Endothelial cell (in vitro differentiated cells): ENCODE measurements around the gene IFT80. TPM values are rescaled to one million over a fixed set of nuclear protein-coding genes. Genes with fewer than 3 reads are reported as not detected.
"Not testable (repeated sequence)": the region's sequence is repeated elsewhere in the genome, so short reads cannot be mapped to it uniquely, and the experiment has no call there.

Experiments used
- DNase-seq: peaks from one replicate; pipeline ENCODE4 v3.0.0; 2021; ENCODE audit warnings: low spot score
- H3K27ac Mint-ChIP-seq: one replicate; pipeline ENCODE4 v1.8.0; 2021; ENCODE audit warnings: mixed read lengths, inconsistent platforms; ENCODE audit not compliant: unreplicated experiment
- H3K27me3 Mint-ChIP-seq: one replicate; pipeline ENCODE4 v1.8.0; 2021; ENCODE audit warnings: mild to moderate bottlenecking, moderate library complexity, mixed read lengths, inconsistent platforms; ENCODE audit not compliant: unreplicated experiment
- H3K36me3 Mint-ChIP-seq: one replicate; pipeline ENCODE4 v1.8.0; 2021; ENCODE audit warnings: mild to moderate bottlenecking, low read depth, mixed read lengths, inconsistent platforms; ENCODE audit not compliant: unreplicated experiment
- H3K4me1 Mint-ChIP-seq: one replicate; pipeline ENCODE4 v1.8.0; 2021; ENCODE audit warnings: mild to moderate bottlenecking, mixed read lengths, inconsistent platforms; ENCODE audit not compliant: unreplicated experiment
- H3K4me3 Mint-ChIP-seq: one replicate; pipeline ENCODE4 v1.8.0; 2021; ENCODE audit warnings: mild to moderate bottlenecking, mixed read lengths, inconsistent platforms; ENCODE audit not compliant: unreplicated experiment
- H3K9me3 Mint-ChIP-seq: one replicate; pipeline ENCODE4 v1.8.0; 2021; ENCODE audit warnings: mixed read lengths, inconsistent platforms; ENCODE audit not compliant: unreplicated experiment
- total RNA-seq: library from RNA; stranded (reverse); fragmentation: NEBNext Ultra II Directional; extraction: Animal tissue kit (Norgen Biotek cat#: 25700); gene quantifications from one replicate; pipeline ENCODE4 v1.2.1, GENCODE V29; 2021; ENCODE audit not compliant: unreplicated experiment
- TF ChIP-seq, protein P1 (sequence below): fragments of 200-600 bp; sonication (generic); IDR thresholded peaks from one replicate; pipeline ENCODE4 v1.5.0; 2021; ENCODE audit warnings: antibody characterized with exemption; ENCODE audit not compliant: unreplicated experiment

IFT80 gene
- total RNA-seq, 1 donor from 2014 or later, result 33.2 TPM

DNA sequence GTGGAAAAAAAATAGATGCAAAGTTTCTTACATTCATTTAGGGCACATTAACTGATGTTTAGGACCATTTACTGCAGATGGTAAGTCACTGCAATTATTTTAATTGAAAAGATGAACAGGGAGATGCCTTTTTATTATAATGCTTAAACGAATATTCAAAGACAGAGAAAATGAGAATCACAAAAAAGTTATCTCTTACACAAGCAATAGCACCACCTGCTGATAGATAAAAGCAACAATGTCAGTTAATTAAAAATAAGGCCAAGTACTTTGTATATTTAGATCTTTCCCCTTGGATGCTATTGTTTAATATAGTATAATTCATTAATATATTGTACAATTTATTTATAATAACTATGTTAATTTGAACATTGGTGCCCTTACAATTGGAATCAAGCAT lies 55.9 kb downstream of the IFT80 start:
- peaks cover 12% of the 10 kb centered on the region for H3K4me1 Mint-ChIP-seq
- no peaks in the 10 kb centered on the region for H3K27me3 Mint-ChIP-seq
- H3K4me3 Mint-ChIP-seq, result no peak overlapping the region
- H3K9me3 Mint-ChIP-seq, result peaks cover under 1% of the 10 kb centered on the region
- H3K27ac Mint-ChIP-seq, result no peak overlapping the region
- peaks cover under 1% of the 10 kb centered on the region for H3K36me3 Mint-ChIP-seq
- TF ChIP-seq, protein P1, sequence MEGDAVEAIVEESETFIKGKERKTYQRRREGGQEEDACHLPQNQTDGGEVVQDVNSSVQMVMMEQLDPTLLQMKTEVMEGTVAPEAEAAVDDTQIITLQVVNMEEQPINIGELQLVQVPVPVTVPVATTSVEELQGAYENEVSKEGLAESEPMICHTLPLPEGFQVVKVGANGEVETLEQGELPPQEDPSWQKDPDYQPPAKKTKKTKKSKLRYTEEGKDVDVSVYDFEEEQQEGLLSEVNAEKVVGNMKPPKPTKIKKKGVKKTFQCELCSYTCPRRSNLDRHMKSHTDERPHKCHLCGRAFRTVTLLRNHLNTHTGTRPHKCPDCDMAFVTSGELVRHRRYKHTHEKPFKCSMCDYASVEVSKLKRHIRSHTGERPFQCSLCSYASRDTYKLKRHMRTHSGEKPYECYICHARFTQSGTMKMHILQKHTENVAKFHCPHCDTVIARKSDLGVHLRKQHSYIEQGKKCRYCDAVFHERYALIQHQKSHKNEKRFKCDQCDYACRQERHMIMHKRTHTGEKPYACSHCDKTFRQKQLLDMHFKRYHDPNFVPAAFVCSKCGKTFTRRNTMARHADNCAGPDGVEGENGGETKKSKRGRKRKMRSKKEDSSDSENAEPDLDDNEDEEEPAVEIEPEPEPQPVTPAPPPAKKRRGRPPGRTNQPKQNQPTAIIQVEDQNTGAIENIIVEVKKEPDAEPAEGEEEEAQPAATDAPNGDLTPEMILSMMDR, result peak; percentile 48
- DNase-seq, result no peak

DNA sequence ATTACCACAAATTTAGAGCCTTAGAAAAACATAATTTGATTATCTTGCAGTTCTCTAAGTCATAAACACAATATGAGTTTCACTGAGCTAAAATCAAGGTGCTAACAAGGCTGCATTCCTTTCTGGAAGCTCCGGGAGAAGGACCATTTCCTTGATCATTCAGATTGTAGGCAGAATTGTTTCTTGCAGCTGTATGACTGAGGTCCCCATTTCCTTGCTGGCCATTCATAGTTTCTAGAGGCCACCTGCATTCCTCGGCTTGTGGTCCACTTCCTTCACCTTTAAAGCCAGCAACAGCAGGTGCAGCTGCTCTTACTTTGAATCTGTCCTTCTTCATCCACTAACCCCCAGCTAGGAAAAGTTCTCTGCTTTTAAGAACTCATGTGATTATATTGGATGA lies 58.7 kb downstream of the IFT80 start:
- Mint-ChIP-seq H3K4me1 (peaks cover 12% of the 10 kb centered on the region), H3K9me3 (peaks cover 5% of the 10 kb centered on the region), H3K27me3 (no peaks in the 10 kb centered on the region), H3K4me3 (no peak overlapping the region), H3K36me3 (peaks cover 6% of the 10 kb centered on the region), H3K27ac (no peak overlapping the region)
- TF ChIP-seq, protein P1, result no peak
- no peak for DNase-seq

DNA sequence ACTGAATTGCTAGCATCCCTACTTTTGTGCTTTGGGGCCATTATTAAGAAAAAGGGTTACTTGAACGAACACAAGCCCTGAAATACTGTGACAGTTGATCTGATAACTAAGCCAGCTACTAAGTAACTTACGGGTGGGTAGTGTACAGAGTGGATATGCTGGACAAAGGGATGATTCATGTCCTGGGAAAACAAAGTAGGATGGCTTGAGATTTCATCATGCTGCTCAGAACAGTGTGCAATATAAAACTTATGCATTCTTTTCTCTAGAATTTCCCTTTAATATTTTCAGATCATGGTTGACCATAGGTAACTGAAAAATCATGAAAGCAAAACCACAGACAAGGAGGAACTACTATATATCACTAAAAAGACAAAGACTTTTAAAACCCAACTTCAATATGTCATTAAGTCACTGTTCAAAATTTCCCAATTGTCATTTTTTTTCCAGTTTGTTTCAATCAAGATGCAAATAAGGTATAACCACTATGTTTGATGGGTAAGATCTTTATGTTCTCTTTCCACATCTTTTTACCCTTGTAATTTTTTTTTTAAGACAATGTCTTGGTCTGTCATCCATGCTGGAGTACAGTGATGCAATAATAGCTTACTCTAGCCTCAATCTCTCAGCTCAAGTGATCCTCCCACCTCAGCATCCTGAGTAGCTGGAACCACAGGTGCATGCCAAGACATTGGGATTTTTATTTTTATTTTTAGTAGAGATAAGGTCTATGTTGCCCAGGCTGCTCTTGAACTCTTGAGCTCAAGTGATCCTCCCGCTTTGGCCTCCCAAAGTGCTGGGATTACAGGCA lies 67.7 kb downstream of the IFT80 start:
- no peak for DNase-seq
- H3K27me3 Mint-ChIP-seq, result peaks cover 3% of the 10 kb centered on the region

DNA sequence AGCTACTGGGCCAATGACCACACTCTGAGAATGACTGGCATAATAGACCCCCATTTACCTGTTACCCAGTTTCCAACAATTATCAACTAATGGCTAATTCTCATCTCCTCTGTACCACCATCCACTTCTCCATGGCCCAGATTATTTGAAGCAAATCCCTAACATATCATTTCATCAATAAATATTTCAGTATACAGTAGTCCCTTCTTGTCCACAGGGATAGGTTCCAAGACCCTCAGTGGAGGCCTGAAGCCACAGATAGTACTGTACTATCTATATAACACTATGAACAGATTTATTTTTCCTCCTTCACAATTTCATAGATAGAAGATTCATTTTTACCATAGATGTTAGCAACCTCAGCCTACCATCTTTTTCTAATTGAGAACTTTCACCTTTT lies 68.3 kb downstream of the IFT80 start:
- Mint-ChIP-seq H3K9me3 (no peaks in the 10 kb centered on the region), H3K27me3 (peaks cover 3% of the 10 kb centered on the region), H3K27ac (no peak overlapping the region), H3K36me3 (peaks cover 4% of the 10 kb centered on the region), H3K4me1 (peaks cover 5% of the 10 kb centered on the region), H3K4me3 (no peak overlapping the region)
- no peak for DNase-seq
- TF ChIP-seq, protein P1, result no peak

More for the DNA sequence above, 67.7 kb downstream of the IFT80 start:
- H3K36me3 Mint-ChIP-seq, result peaks cover 4% of the 10 kb centered on the region
- TF ChIP-seq, protein P1, result no peak
- no peak overlapping the region for H3K27ac Mint-ChIP-seq
- no peak overlapping the region for H3K4me3 Mint-ChIP-seq
- H3K9me3 Mint-ChIP-seq, result no peaks in the 10 kb centered on the region
- peaks cover 5% of the 10 kb centered on the region for H3K4me1 Mint-ChIP-seq

DNA sequence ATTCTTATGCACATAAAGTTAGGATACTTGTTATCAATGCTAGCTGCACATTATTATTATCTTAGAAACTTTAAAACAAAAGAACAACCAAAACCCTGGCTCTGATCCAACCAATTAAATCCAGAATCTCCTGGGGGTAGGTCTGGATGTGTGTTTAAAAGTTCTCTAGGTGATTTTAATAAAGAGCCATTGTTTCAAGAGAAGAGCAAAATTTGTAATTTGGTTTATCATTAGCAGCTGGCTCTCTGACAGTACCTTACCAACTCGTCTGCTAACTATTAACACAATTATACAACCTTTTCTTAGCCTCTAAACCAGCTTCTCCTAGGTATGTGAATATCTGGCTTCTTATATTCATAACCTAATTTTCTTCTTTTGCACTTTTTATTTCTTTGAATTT lies 68.9 kb downstream of the IFT80 start:
- no peak overlapping the region for H3K4me3 Mint-ChIP-seq
- peaks cover 3% of the 10 kb centered on the region for H3K27me3 Mint-ChIP-seq
- H3K36me3 Mint-ChIP-seq, result peaks cover 4% of the 10 kb centered on the region
- TF ChIP-seq, protein P1, result no peak
- no peak for DNase-seq
- H3K27ac Mint-ChIP-seq, result no peak overlapping the region
- H3K9me3 Mint-ChIP-seq, result no peaks in the 10 kb centered on the region
- H3K4me1 Mint-ChIP-seq, result peaks cover 5% of the 10 kb centered on the region

DNA sequence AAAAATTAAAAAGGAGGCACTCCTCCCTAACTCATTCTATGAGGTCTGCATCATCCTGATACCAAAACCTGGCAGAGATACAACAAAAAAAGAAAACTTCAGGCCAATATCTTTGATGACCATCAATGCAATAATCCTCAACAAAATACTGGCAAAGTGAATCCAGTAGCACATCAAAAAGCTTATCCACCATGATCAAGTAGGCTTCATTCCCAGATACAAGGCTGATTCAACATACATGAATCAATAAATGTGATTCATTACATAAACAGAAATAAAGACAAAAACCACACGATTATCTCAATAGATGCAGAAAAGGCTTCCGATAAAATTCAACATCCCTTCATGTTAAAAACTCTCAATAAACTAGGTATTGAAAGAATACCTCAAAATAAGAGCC lies 72.7 kb downstream of the IFT80 start:
- not testable (repeated sequence) for H3K4me3 Mint-ChIP-seq, H3K27me3 Mint-ChIP-seq, H3K4me1 Mint-ChIP-seq, H3K36me3 Mint-ChIP-seq, H3K9me3 Mint-ChIP-seq, H3K27ac Mint-ChIP-seq, DNase-seq

DNA sequence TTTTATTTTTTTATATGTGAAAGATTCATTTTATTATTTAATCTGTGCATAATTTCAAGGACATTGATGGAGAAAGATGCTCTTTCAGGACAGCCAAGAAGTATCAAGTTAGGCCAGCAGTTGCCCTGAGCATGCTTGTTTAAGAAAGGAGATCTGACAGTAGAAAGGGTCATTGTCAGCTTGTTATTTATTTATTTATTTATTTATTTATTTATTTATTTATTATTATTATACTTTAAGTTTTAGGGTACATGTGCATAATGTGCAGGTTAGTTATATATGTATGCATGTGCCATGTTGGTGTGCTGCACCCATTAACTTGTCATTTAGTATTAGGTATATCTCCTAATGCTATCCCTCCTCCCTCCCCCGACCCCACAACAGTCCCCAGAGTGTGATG lies 77.2 kb downstream of the IFT80 start:
- not testable (repeated sequence) for H3K4me1 Mint-ChIP-seq, H3K27ac Mint-ChIP-seq, H3K4me3 Mint-ChIP-seq, H3K9me3 Mint-ChIP-seq, DNase-seq, H3K36me3 Mint-ChIP-seq, H3K27me3 Mint-ChIP-seq
